ENCODE measurements around the gene NPAS2.

The NPAS2 gene

GRCh38 chr2:100806550-100806949, 13.4 kb upstream of the NPAS2 start:
- no peak overlapping the region for H3K4me3 ChIP-seq (ENCODE audit: low read depth, low read length)
- DNase-seq (ENCODE audit: low read depth), result no peak
- TF ChIP-seq, protein P1, sequence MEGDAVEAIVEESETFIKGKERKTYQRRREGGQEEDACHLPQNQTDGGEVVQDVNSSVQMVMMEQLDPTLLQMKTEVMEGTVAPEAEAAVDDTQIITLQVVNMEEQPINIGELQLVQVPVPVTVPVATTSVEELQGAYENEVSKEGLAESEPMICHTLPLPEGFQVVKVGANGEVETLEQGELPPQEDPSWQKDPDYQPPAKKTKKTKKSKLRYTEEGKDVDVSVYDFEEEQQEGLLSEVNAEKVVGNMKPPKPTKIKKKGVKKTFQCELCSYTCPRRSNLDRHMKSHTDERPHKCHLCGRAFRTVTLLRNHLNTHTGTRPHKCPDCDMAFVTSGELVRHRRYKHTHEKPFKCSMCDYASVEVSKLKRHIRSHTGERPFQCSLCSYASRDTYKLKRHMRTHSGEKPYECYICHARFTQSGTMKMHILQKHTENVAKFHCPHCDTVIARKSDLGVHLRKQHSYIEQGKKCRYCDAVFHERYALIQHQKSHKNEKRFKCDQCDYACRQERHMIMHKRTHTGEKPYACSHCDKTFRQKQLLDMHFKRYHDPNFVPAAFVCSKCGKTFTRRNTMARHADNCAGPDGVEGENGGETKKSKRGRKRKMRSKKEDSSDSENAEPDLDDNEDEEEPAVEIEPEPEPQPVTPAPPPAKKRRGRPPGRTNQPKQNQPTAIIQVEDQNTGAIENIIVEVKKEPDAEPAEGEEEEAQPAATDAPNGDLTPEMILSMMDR (IDR thresholded peaks at IDR 0.05; ENCODE audit: low read depth, low read length, missing control alignments), result no peak

- TF ChIP-seq, protein P1 (IDR thresholded peaks at IDR 0.05; ENCODE audit: low read depth, low read length, missing control alignments), result no peak
- no peak for DNase-seq (ENCODE audit: low read depth)
- no peak overlapping the region for H3K4me3 ChIP-seq (ENCODE audit: low read depth, low read length)
These were observed 12.2 kb upstream of the NPAS2 start for GRCh38 chr2:100807707-100808106.

DNA sequence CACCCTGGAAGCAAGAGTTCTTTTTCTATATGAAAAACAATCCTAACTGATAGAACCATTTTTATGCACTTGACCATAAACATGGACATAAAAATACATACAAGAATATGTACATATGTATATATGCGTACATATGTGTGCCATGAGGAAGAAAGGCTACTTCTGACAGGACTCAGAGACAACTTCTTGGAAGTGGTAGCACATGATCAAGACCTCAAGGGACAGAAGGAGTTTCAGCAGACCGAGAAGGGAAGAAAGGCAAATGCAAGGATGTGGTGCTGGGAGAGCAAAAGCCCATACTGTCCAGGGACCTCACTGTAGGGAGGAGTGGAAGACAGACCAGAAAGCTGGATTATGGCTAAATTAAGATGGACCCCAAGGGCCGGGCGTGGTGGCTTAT, 11.4 kb upstream of the NPAS2 start:
- DNase-seq (ENCODE audit: low read depth), result no peak
- TF ChIP-seq, protein P1 (IDR thresholded peaks at IDR 0.05; ENCODE audit: low read depth, low read length, missing control alignments), result no peak

DNA sequence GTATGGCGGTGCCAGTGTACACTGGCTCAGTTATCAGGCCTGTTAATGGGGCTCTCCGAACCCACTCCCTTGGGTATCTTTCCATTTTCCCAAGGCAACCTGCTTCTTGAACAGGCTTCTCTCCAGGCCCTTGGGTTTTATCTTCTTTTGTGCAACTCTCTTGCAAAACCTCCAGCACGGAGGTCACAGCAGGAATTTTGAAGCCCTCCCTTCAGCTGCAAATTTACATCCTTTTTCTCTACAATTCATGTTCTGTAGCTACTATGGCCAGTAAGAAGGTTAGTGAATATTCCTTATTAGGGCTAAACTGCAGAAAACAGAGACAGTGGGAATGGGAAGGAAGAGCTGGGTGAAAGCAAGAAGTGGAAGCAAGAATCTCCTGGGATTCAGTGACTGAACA, 10.4 kb upstream of the NPAS2 start:
- TF ChIP-seq, protein P1 (IDR thresholded peaks at IDR 0.05; ENCODE audit: low read depth, low read length, missing control alignments), result no peak
- DNase-seq (ENCODE audit: low read depth), result no peak
- H3K4me3 ChIP-seq (ENCODE audit: low read depth, low read length), result no peak overlapping the region

More for the DNA sequence above, 11.4 kb upstream of the NPAS2 start:
- H3K4me3 ChIP-seq (ENCODE audit: low read depth, low read length), result no peak overlapping the region

- no peak overlapping the region for H3K4me3 ChIP-seq (ENCODE audit: low read depth, low read length)
- no peak for DNase-seq (ENCODE audit: low read depth)
- TF ChIP-seq, protein P1 (IDR thresholded peaks at IDR 0.05; ENCODE audit: low read depth, low read length, missing control alignments), result no peak
These were observed 9.3 kb upstream of the NPAS2 start for GRCh38 chr2:100810603-100811145.

- no peak overlapping the region for H3K4me3 ChIP-seq (ENCODE audit: low read depth, low read length)
- DNase-seq (ENCODE audit: low read depth), result no peak
- TF ChIP-seq, protein P1 (IDR thresholded peaks at IDR 0.05; ENCODE audit: low read depth, low read length, missing control alignments), result no peak
These were observed 7.8 kb upstream of the NPAS2 start for GRCh38 chr2:100812116-100812515.

- no peak for DNase-seq (ENCODE audit: low read depth)
- no peak overlapping the region for H3K4me3 ChIP-seq (ENCODE audit: low read depth, low read length)
- TF ChIP-seq, protein P1 (IDR thresholded peaks at IDR 0.05; ENCODE audit: low read depth, low read length, missing control alignments), result no peak
These were observed 7.4 kb upstream of the NPAS2 start for GRCh38 chr2:100812573-100812972.
